Measurements from ENCODE around the gene ARRDC4. TPM values are rescaled to one million over a fixed set of nuclear protein-coding genes. Genes with fewer than 3 reads are reported as not detected.

The ARRDC4 gene
- total RNA-seq, 2 experiments from 2014 or later = not detected

DNA sequence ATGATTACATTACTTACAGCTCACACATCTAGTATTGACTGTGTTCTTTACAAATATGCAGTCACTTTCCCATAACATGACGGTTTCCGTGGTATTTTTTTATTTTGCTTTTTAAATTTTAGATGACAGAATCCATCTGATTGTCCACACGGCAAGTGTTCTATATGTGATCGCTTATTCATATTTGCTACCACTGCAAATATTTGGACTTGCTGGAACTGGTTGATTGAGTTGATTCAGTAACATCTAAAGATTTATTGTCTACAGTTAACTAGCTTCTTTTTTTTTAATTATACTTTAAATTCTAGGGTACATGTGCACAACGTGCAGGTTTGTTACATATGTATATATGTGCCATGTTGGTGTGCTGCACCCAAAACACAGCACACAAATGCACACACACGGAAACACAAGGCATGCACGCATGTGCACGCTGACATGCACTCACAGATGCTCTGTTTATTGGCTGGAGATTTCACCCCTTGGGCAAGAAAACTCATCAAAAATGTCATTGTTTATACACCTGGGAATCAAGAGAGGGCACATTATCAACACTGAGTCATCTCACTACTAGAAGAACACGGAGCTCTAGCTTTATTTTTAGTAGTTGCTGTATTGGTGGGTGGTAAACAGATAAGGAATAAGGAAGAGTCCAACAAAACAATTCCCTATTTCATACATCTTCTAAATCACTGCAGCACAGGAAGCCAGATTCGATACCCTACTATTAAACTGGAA, 16.4 kb downstream of the ARRDC4 start:
- Histone ChIP-seq H3K4me3 (ENCODE audit: low read depth, low read length, poor library complexity, severe bottlenecking) (no peak overlapping the region), H3K79me2 (ENCODE audit: insufficient read depth, low read depth, low read length) (no peaks in the 10 kb centered on the region), H3K4me1 (ENCODE audit: insufficient read depth, low read length, poor library complexity, severe bottlenecking) (no peaks in the 10 kb centered on the region), H3K36me3 (ENCODE audit: insufficient read depth, low read length) (no peaks in the 10 kb centered on the region), H2AFZ (ENCODE audit: low read length) (no peak overlapping the region), H3K27ac (ENCODE audit: low read depth, low read length, poor library complexity, severe bottlenecking) (no peak overlapping the region), H3K9me3 (ENCODE audit: low read length) (no peaks in the 10 kb centered on the region), H3K4me2 (ENCODE audit: low read length) (no peak overlapping the region), H3K9me2 (ENCODE audit: insufficient read depth, low read length) (no peaks in the 10 kb centered on the region), H4K20me1 (ENCODE audit: insufficient read depth, low read length) (no peaks in the 10 kb centered on the region)
- CTCF ChIA-PET (ENCODE audit: unreplicated experiment) = no interaction called here
- POLR2A ChIA-PET = interaction anchor here (0.6 to 1.7 kb wide), 2 partner anchors 10 to 534 kb away, joined by 3 to 8 read pairs; no protein-coding TSS in a partner anchor
- TF ChIP-seq, protein P1, sequence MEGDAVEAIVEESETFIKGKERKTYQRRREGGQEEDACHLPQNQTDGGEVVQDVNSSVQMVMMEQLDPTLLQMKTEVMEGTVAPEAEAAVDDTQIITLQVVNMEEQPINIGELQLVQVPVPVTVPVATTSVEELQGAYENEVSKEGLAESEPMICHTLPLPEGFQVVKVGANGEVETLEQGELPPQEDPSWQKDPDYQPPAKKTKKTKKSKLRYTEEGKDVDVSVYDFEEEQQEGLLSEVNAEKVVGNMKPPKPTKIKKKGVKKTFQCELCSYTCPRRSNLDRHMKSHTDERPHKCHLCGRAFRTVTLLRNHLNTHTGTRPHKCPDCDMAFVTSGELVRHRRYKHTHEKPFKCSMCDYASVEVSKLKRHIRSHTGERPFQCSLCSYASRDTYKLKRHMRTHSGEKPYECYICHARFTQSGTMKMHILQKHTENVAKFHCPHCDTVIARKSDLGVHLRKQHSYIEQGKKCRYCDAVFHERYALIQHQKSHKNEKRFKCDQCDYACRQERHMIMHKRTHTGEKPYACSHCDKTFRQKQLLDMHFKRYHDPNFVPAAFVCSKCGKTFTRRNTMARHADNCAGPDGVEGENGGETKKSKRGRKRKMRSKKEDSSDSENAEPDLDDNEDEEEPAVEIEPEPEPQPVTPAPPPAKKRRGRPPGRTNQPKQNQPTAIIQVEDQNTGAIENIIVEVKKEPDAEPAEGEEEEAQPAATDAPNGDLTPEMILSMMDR (conservative IDR thresholded peaks at IDR 0.05; ENCODE audit: low read length) = no peak
- TF ChIP-seq EZH2phosphoT487 (IDR thresholded peaks at IDR 0.05; ENCODE audit: borderline replicate concordance, low read depth, low read length) = no peak
- BruUV-seq (replicated peaks) = no TSS peak
- intact Hi-C loops (cut with micrococcal nuclease; ENCODE audit: unreplicated experiment) = no loop called here
- no peak for DNase-seq (ENCODE audit: low spot score)

DNA sequence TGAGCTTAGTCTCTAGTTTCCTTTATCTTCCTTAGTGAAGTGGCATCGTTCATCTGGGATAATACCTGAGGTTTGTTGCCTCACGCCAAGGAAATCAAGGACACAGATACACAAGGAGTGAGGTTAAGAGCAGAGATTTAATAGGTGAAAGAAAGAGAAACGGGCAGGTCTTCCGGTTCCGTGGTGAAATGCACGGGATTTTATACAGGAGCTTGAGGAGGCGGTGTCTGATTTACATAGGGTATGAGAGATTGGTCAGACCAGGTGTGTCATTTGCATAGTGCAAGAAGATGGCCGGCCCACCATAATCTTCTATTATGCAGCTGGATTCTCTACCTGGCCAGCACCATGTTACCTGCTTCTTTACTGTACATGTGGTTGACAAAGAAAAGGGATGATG, 17.2 kb downstream of the ARRDC4 start:
- Histone ChIP-seq H3K9me3 (ENCODE audit: low read length) (no peaks in the 10 kb centered on the region), H3K9me2 (ENCODE audit: insufficient read depth, low read length) (no peaks in the 10 kb centered on the region), H3K4me2 (ENCODE audit: low read length) (no peak overlapping the region), H3K36me3 (ENCODE audit: insufficient read depth, low read length) (no peaks in the 10 kb centered on the region), H4K20me1 (ENCODE audit: insufficient read depth, low read length) (no peaks in the 10 kb centered on the region), H2AFZ (ENCODE audit: low read length) (no peak overlapping the region), H3K4me1 (ENCODE audit: insufficient read depth, low read length, poor library complexity, severe bottlenecking) (no peaks in the 10 kb centered on the region), H3K27ac (ENCODE audit: low read depth, low read length, poor library complexity, severe bottlenecking) (no peak overlapping the region), H3K4me3 (ENCODE audit: low read depth, low read length, poor library complexity, severe bottlenecking) (no peak overlapping the region), H3K79me2 (ENCODE audit: insufficient read depth, low read depth, low read length) (no peaks in the 10 kb centered on the region)
- no peak for TF ChIP-seq EZH2phosphoT487 (IDR thresholded peaks at IDR 0.05; ENCODE audit: borderline replicate concordance, low read depth, low read length)
- TF ChIP-seq, protein P1 (conservative IDR thresholded peaks at IDR 0.05; ENCODE audit: low read length) = no peak
- no peak for DNase-seq (ENCODE audit: low spot score)
- no TSS peak for BruUV-seq (replicated peaks)
- CTCF ChIA-PET (ENCODE audit: unreplicated experiment) = no interaction called here
- intact Hi-C loops (cut with micrococcal nuclease; ENCODE audit: unreplicated experiment) = no loop called here
- POLR2A ChIA-PET = interaction anchor here (0.6 to 1.7 kb wide), 2 partner anchors 11 to 535 kb away, joined by 3 to 8 read pairs; no protein-coding TSS in a partner anchor

Measured in OCI-LY7 (cell line).